B cell (primary cell): ENCODE measurements around the gene PDHX.

Experiments
- CTCF ChIP-seq: fragments of 200-600 bp; IDR thresholded peaks from one replicate; pipeline ENCODE4 v1.8.0; 2022; ENCODE audit warnings: antibody characterized with exemption, mild to moderate bottlenecking
- EZH2 ChIP-seq: IDR thresholded peaks from 2 replicates; pipeline ENCODE4 v1.6.1; 2012; ENCODE audit warnings: borderline replicate concordance, low read depth, mild to moderate bottlenecking, moderate library complexity, low read length; ENCODE audit not compliant: insufficient read depth, poor library complexity, severe bottlenecking

GRCh38 chr11:35009191-35009943 is 92.9 kb downstream of the PDHX start:
- TF ChIP-seq CTCF (no peak), EZH2 (no peak)
